AG09309 (cell line): Measurements from ENCODE around the gene FOXN3.

ENCODE experiments used
- DNase-seq: peaks from one replicate; pipeline ENCODE4 v3.0.0-alpha.2; 2010; ENCODE audit warnings: low read depth
- H3K4me3 ChIP-seq: 2 replicates; pipeline ENCODE4 v1.5.1; 2011; ENCODE audit warnings: mild to moderate bottlenecking, low read depth, low read length, moderate library complexity; ENCODE audit not compliant: control insufficient read depth
- TF ChIP-seq, protein P1 (sequence below): IDR thresholded peaks from 2 replicates; pipeline ENCODE4 v1.5.1; 2011; ENCODE audit warnings: mild to moderate bottlenecking, low read depth, low read length, inconsistent platforms; ENCODE audit not compliant: insufficient read depth, control insufficient read depth; ENCODE audit errors: missing control alignments

The FOXN3 gene

GRCh38 chr14:89236851-89237250, 180.2 kb downstream of the FOXN3 start:
- TF ChIP-seq, protein P1, sequence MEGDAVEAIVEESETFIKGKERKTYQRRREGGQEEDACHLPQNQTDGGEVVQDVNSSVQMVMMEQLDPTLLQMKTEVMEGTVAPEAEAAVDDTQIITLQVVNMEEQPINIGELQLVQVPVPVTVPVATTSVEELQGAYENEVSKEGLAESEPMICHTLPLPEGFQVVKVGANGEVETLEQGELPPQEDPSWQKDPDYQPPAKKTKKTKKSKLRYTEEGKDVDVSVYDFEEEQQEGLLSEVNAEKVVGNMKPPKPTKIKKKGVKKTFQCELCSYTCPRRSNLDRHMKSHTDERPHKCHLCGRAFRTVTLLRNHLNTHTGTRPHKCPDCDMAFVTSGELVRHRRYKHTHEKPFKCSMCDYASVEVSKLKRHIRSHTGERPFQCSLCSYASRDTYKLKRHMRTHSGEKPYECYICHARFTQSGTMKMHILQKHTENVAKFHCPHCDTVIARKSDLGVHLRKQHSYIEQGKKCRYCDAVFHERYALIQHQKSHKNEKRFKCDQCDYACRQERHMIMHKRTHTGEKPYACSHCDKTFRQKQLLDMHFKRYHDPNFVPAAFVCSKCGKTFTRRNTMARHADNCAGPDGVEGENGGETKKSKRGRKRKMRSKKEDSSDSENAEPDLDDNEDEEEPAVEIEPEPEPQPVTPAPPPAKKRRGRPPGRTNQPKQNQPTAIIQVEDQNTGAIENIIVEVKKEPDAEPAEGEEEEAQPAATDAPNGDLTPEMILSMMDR = no peak
- no peak for DNase-seq
- H3K4me3 ChIP-seq = no peak overlapping the region

GRCh38 chr14:89233184-89233583, 183.8 kb downstream of the FOXN3 start:
- no peak overlapping the region for H3K4me3 ChIP-seq
- DNase-seq = no peak
- TF ChIP-seq, protein P1 = no peak

- TF ChIP-seq, protein P1 = no peak
- DNase-seq = no peak
- H3K4me3 ChIP-seq = no peak overlapping the region
Observed at GRCh38 chr14:89232265-89233070, 184.6 kb downstream of the FOXN3 start.

GRCh38 chr14:89231426-89232113, 185.5 kb downstream of the FOXN3 start:
- no peak overlapping the region for H3K4me3 ChIP-seq
- no peak for DNase-seq
- TF ChIP-seq, protein P1 = no peak

- TF ChIP-seq, protein P1 = no peak
- no peak for DNase-seq
- H3K4me3 ChIP-seq = no peak overlapping the region
Observed at GRCh38 chr14:89228921-89229639, 188.0 kb downstream of the FOXN3 start.

GRCh38 chr14:89227496-89227836, 189.6 kb downstream of the FOXN3 start:
- DNase-seq = peak; percentile 14
- no peak overlapping the region for H3K4me3 ChIP-seq
- TF ChIP-seq, protein P1 = no peak
